Renal cortex interstitium (tissue), 11 donors: Measurements from ENCODE around the gene GLYR1. TPM values are rescaled to one million over a fixed set of nuclear protein-coding genes. Genes with fewer than 3 reads are reported as not detected.

Experiments
- DNase-seq, 11 donors: peaks; one replicate each; pipeline ENCODE4 v3.0.0-alpha.2; 2013; ENCODE audit warnings: low read depth in 9 of 11, low spot score in 4 of 11; ENCODE audit errors: extremely low read depth in 1 of 11
- polyA plus RNA-seq, 3 donors: library from polyadenylated mRNA; unstranded; fragments of 120-200 nt; gene quantifications; one replicate each; pipeline ENCODE4 v1.2.1, GENCODE V29; 2013; ENCODE audit not compliant: insufficient read length in 3 of 3

GLYR1 gene
- polyA plus RNA-seq, 3 donors: 79.8 to 134 (median 127) TPM

DNA sequence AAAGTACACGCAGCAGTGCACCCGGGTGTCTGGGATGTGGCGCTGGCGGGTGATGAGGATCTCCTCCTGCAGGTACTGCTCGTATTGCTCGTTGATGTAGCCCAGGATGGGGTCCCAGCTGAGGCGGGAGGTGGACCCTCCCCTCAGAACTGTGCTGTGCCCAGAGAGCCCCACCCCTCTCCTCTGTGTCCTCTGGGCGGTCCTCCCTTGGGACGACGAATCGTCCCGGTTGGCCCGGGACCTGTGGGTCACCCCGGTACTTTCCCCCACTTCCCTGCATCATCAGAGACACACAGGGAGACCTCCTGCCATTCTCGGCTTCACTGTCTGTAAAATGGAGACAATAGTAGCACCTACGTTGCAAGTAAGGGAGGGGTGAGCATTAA lies 63.1 kb downstream of the GLYR1 start:
- DNase-seq: no peak

- no peak for DNase-seq
Observed at GRCh38 chr16:4783251-4783950, 63.7 kb downstream of the GLYR1 start.

- DNase-seq: no peak
Observed at GRCh38 chr16:4780235-4780634, 66.9 kb downstream of the GLYR1 start.

GRCh38 chr16:4778050-4778392 lies 69.1 kb downstream of the GLYR1 start:
- no peak for DNase-seq

GRCh38 chr16:4777339-4778049 lies 69.6 kb downstream of the GLYR1 start:
- no peak for DNase-seq

DNA sequence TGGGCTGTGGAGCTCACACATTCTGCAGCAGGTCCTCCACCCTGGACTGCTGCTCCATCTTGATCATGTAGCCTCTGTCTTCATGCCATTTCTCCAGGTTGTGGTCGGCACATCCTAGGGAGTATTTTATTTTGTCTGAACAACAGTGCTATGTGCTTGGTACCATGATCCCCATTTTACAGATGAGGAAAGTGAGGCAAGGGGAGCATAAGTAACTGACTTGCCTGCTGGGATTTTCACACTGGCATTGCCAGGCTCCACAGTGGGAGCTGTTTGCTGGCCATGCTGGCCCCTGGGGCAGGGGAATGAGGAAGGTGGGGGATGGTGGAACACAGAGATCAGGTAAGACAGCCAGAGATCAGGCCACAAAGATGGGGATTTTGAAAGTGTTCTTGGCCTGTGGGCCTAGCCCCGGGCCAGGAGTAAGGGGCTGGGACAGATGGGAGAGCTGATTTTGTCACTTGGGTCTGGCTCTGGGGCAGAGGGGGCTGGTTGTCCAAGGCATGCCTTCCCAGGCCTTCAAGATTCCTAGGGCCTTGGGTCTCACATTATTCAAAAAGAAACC lies 70.9 kb downstream of the GLYR1 start:
- DNase-seq: no peak

GRCh38 chr16:4775005-4775404 lies 72.1 kb downstream of the GLYR1 start:
- no peak for DNase-seq

GRCh38 chr16:4772351-4772750 lies 74.7 kb downstream of the GLYR1 start:
- DNase-seq: no peak

- DNase-seq: no peak
Observed at GRCh38 chr16:4771646-4772045, 75.4 kb downstream of the GLYR1 start.

DNA sequence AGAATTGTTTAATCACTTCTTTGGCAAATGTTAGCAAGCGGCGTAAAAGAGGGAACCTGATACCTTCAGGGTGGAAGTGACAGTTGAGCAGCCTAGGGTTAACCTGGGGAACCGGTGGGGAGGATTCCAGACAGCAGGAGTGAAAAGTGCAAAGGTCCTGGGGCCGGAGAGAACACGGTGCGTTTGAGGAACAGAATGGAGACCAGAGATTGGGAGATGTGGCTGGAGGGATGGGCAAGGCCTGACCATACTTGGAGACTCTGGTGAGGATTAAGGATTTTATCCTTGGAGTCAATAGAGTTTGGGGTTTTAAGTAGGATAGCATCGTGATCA lies 77.8 kb downstream of the GLYR1 start:
- no peak for DNase-seq

- peak; percentile 85 to 97 (median 93) for DNase-seq
Observed at GRCh38 chr16:4768549-4769305, 78.4 kb downstream of the GLYR1 start.

DNA sequence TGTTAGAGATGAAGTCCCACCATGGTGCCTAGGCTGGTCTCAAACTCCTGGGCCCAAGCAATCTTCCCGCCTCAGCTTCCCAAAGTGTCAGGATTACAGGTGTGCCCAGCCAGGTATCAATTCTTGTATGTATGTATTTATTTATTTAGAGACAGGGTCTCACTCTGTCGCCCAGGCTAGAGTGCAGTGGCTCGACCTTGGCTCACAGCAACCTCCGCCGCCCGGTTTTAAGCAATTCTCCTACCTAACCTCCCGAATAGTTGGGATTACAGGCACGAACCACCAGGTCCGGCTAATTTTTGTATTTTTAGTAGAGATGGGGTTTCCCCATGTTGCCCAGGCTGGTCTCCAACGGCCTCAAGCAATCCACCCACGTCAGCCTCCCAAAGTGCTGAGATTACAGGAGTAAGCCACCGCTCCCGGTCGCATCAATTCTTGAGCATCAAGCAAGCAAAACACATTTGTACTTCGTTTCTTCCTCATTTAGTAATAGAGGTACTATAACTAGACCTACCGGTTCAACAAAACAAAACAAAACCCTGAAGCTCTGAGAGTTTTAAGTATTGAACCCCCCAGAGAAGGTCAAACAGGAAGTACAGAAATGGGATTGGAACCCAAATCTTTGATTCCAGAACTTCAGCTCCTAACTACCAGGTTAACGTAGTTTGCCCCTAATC lies 79.1 kb downstream of the GLYR1 start:
- no peak for DNase-seq

DNA sequence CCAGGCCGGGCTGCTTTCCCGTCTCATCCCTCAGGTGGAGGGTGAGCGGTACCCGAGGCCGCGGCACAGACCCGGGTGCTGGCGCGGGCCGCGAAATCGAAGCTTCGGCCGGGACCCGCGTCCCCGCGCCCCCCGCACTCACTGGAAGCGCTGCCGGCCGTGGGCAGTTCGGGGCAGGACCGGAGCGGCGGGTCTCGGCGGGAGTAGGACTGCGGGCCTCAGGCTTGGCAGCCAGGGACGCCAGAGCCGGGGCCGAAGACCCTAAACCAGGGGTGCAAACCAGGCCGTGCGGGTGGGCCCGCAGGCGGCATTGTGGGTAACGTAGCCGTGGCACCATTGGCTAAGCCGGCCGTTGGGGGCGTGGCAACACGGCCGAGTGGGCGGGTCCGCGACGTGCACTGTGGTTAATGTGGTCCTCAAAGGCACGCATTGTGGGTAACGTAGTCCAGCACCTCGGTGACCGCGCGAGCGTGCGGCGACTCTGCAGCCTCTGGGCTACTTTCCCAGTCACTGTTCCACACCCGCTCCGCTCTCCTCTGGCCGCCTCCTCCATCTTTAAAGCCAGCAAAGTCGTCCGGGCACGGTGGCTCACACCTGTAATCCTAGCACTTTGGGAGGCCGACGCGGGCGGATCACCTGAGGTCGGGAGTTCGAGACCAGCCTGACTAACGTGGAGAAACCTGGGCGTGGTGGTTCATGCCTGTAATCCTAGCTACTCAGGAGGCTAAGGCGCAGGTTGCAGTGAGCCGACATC lies 80.0 kb downstream of the GLYR1 start, which contains the start of gene ZNF500:
Gene ZNF500, minus strand, starts transcription at position 288 of the 754 bp plus-strand sequence. CDS start 1,184 bp downstream, outside the sequence.
- peak; percentile 84 to 97 (median 94) for DNase-seq

DNA sequence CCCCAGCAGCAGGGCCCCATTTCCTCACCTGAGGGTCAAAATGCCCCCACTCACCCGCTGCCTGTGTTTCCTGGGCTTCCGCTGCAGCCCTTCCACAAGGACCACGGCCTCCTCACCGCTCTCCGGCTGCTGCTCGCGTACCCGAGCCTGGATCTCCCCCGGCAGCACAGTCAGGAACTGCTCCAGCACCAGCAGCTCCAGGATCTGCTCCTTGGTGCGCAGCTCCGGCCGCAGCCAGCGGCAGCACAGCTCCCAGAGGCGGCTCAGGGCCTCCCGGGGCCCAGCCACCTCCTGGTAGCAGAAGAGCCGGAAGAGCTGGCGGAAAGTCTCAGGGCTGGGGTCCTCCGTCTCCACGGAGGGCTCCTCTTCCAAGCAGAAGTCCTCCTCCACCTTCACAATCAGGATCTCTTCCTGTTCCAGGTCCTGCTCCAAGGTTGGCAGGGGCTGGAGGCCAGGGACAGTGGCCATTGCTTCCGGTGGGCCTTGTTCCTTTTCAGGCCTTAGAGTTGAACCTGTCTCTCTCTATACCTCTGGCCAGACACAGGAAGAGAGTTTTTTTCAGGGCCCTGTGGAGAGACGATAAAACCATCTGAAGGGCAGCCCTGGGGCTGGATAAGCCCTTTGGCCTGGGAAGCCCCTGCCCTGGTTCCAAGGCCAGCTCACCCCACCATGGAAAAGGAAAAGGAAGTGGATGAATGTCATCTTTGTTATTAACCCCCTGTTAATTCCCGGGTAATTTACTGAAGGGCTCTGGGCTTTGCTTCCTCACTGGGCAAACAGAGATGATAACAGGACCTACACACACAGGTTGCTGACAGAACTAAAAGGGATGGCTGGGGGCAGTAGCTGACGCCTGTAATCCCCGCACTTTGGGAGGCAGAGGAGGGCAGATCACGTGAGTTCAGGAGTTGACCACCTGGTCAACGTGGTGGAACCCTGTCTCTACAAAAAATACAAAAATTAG lies 81.3 kb downstream of the GLYR1 start:
- no peak for DNase-seq

DNA sequence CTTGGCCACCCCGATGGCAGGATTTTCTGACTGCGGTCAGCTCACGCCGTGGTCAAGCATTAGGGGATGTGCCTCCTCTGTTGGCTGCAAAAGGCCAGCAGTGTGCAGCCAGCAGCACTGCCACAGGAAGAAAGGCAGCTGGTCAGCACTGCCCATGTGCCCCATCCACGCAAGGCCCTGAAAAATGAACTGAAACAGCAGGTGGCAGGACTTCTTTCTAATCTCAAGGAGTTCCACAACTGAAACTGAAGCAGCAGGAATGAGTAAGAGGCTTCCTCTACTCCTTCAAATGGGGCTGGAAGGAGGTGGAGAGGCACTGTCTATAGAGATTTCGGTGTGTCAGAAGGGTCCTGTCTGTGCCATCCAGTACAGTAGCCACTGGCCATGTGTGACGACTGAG lies 83.3 kb downstream of the GLYR1 start:
- DNase-seq: no peak

DNA sequence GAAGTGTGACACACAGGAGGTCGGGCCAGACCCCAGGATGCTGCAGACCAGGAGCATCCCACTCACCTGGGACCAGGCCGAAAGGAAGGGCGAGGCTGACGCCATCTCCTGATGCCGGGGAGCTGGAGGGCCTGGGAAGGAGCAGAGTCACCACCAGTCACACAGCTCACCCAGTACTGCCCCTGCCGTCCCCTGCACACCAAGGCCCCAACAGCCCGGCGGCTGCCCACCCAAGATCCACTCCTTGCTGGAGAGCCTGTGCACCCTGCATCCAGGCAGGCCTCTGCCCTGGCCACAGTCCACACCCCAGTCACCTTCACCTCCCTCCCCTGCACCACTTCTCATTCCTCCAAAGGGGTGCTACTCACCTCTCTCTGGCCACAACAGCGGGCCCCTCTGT lies 84.9 kb downstream of the GLYR1 start:
- no peak for DNase-seq

- DNase-seq: no peak
Observed at GRCh38 chr16:4760221-4760910, 86.7 kb downstream of the GLYR1 start.
